ENCODE data around the gene SGIP1. TPM values are rescaled to one million over a fixed set of nuclear protein-coding genes. Genes with fewer than 3 reads are reported as not detected.

Gene SGIP1
- total and polyA plus RNA-seq, 2 experiments from 2014 or later, result 2.4 to 6.1 TPM

DNA sequence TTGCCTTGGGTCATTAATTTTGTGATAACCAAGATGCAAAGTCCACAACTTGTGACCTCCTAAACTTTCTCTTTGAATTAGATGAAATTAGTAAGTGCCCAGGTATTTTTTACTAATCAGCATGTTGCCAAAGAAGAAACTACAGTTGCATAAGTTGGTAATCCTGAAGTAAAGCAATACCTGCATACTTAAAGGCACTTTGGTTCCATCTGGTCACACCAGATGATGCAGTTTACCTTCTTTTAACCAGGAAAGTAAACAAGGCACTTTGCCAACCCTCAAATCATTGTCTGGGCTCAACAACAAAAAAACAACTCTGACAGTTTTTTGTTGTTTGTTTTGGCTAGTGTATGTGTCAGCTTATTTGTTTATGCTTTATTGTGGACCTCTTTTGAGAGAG is 162.8 kb downstream of the SGIP1 start (continued):
- TF ChIP-seq, protein P1, sequence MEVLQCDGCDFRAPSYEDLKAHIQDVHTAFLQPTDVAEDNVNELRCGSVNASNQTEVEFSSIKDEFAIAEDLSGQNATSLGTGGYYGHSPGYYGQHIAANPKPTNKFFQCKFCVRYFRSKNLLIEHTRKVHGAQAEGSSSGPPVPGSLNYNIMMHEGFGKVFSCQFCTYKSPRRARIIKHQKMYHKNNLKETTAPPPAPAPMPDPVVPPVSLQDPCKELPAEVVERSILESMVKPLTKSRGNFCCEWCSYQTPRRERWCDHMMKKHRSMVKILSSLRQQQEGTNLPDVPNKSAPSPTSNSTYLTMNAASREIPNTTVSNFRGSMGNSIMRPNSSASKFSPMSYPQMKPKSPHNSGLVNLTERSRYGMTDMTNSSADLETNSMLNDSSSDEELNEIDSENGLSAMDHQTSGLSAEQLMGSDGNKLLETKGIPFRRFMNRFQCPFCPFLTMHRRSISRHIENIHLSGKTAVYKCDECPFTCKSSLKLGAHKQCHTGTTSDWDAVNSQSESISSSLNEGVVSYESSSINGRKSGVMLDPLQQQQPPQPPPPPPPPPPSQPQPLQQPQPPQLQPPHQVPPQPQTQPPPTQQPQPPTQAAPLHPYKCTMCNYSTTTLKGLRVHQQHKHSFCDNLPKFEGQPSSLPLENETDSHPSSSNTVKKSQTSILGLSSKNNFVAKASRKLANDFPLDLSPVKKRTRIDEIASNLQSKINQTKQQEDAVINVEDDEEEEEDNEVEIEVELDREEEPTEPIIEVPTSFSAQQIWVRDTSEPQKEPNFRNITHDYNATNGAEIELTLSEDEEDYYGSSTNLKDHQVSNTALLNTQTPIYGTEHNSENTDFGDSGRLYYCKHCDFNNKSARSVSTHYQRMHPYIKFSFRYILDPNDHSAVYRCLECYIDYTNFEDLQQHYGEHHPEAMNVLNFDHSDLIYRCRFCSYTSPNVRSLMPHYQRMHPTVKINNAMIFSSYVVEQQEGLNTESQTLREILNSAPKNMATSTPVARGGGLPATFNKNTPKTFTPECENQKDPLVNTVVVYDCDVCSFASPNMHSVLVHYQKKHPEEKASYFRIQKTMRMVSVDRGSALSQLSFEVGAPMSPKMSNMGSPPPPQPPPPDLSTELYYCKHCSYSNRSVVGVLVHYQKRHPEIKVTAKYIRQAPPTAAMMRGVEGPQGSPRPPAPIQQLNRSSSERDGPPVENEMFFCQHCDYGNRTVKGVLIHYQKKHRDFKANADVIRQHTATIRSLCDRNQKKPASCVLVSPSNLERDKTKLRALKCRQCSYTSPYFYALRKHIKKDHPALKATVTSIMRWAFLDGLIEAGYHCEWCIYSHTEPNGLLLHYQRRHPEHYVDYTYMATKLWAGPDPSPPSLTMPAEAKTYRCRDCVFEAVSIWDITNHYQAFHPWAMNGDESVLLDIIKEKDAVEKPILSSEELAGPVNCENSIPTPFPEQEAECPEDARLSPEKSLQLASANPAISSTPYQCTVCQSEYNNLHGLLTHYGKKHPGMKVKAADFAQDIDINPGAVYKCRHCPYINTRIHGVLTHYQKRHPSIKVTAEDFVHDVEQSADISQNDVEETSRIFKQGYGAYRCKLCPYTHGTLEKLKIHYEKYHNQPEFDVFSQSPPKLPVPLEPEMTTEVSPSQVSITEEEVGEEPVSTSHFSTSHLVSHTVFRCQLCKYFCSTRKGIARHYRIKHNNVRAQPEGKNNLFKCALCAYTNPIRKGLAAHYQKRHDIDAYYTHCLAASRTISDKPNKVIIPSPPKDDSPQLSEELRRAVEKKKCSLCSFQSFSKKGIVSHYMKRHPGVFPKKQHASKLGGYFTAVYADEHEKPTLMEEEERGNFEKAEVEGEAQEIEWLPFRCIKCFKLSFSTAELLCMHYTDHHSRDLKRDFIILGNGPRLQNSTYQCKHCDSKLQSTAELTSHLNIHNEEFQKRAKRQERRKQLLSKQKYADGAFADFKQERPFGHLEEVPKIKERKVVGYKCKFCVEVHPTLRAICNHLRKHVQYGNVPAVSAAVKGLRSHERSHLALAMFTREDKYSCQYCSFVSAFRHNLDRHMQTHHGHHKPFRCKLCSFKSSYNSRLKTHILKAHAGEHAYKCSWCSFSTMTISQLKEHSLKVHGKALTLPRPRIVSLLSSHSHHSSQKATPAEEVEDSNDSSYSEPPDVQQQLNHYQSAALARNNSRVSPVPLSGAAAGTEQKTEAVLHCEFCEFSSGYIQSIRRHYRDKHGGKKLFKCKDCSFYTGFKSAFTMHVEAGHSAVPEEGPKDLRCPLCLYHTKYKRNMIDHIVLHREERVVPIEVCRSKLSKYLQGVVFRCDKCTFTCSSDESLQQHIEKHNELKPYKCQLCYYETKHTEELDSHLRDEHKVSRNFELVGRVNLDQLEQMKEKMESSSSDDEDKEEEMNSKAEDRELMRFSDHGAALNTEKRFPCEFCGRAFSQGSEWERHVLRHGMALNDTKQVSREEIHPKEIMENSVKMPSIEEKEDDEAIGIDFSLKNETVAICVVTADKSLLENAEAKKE (CRISPR knock-in tag; IDR thresholded peaks at IDR 0.05), result no peak
- TF ChIP-seq NANOG (IDR thresholded peaks at IDR 0.05; ENCODE audit: borderline replicate concordance), result no peak
- no peak for TF ChIP-seq ZNF331 (CRISPR knock-in tag; IDR thresholded peaks at IDR 0.05; ENCODE audit: low read depth)
- TF ChIP-seq ZNF114 (CRISPR knock-in tag; IDR thresholded peaks at IDR 0.05), result no peak
- TF ChIP-seq EZH2 (IDR thresholded peaks at IDR 0.05; ENCODE audit: low read depth, unreplicated experiment), result no peak
- TF ChIP-seq, protein P2, sequence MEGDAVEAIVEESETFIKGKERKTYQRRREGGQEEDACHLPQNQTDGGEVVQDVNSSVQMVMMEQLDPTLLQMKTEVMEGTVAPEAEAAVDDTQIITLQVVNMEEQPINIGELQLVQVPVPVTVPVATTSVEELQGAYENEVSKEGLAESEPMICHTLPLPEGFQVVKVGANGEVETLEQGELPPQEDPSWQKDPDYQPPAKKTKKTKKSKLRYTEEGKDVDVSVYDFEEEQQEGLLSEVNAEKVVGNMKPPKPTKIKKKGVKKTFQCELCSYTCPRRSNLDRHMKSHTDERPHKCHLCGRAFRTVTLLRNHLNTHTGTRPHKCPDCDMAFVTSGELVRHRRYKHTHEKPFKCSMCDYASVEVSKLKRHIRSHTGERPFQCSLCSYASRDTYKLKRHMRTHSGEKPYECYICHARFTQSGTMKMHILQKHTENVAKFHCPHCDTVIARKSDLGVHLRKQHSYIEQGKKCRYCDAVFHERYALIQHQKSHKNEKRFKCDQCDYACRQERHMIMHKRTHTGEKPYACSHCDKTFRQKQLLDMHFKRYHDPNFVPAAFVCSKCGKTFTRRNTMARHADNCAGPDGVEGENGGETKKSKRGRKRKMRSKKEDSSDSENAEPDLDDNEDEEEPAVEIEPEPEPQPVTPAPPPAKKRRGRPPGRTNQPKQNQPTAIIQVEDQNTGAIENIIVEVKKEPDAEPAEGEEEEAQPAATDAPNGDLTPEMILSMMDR (conservative IDR thresholded peaks at IDR 0.05; ENCODE audit: low read depth in 2 of 2), result no peak
- TF ChIP-seq CREB1 (CRISPR knock-in tag; IDR thresholded peaks at IDR 0.05; ENCODE audit: low read depth), result no peak
- no peak for TF ChIP-seq JUNB (IDR thresholded peaks at IDR 0.05; ENCODE audit: unreplicated experiment)

- Histone ChIP-seq H4K20me1 (replicated peaks; ENCODE audit: insufficient read depth) (no peaks in the 10 kb centered on the region), H3K27ac (ENCODE audit: low read depth) (no peak overlapping the region), H3K4me3 (no peak overlapping the region), H3K27me3 (ENCODE audit: insufficient read depth) (no peaks in the 10 kb centered on the region), H3K4me1 (ENCODE audit: insufficient read depth) (no peaks in the 10 kb centered on the region), H3K79me2 (replicated peaks; ENCODE audit: insufficient read depth) (no peaks in the 10 kb centered on the region), H3F3A (replicated peaks; ENCODE audit: low read depth) (no peaks in the 10 kb centered on the region), H3K9me2 (ENCODE audit: insufficient read depth) (no peaks in the 10 kb centered on the region), H3K4me2 (no peak overlapping the region), H3K36me3 (ENCODE audit: insufficient read depth) (no peaks in the 10 kb centered on the region), H2AFZ (no peak overlapping the region)
- DNase-seq (ENCODE audit: low spot score) (no peak), ATAC-seq (no peak)
- Mint-ChIP-seq H3K4me3 (no peak overlapping the region), H3K36me3 (ENCODE audit: low read depth) (no peaks in the 10 kb centered on the region), H3K27ac (no peak overlapping the region), H3K27me3 (ENCODE audit: insufficient read depth, low read depth, poor library complexity) (no peaks in the 10 kb centered on the region), H3K4me1 (peaks cover 9% of the 10 kb centered on the region), H3K9me3 (no peaks in the 10 kb centered on the region)
- TF ChIP-seq ZNF331 (CRISPR knock-in tag; IDR thresholded peaks at IDR 0.05; ENCODE audit: low read depth) (no peak), ZNF114 (CRISPR knock-in tag; IDR thresholded peaks at IDR 0.05) (no peak), EZH2phosphoT487 (IDR thresholded peaks at IDR 0.05; ENCODE audit: unreplicated experiment) (no peak)
- TF ChIP-seq, protein P2 (conservative IDR thresholded peaks at IDR 0.05; ENCODE audit: low read depth in 2 of 2), result no peak
Measured at GRCh38 chr1:66699213-66699612, 165.3 kb downstream of the SGIP1 start.

All from GM23338 (cell line).